GM12878 (cell line): ENCODE results near the gene CRY1. TPM values are rescaled to one million over a fixed set of nuclear protein-coding genes. Genes with fewer than 3 reads are reported as not detected.

ENCODE experiments used
- ATAC-seq: fragments of 200-7000 bp; cut with Tn5 transposase; 3 replicates; pipeline ENCODE4 v1.9.1; 2020; ENCODE audit warnings: mild to moderate bottlenecking, moderate library complexity
- BruUV-seq: library from RNA; stranded (reverse); fragments of 400-500 nt; replicated peaks from 2 replicates; lab custom pipeline; 2021; lab: Mats Ljungman, UMichigan
- CTCF ChIA-PET: fragments of 300-600 bp; sonication (Branson Sonifier 250); formaldehyde crosslinking; extraction: SDS; loops from one replicate; lab custom pipeline; 2021; ENCODE audit warnings: inconsistent platforms; lab: Yijun Ruan, JAX
- POLR2A ChIA-PET: fragments of 350-600 bp; formaldehyde crosslinking; extraction: SDS; loops from one replicate; lab custom pipeline; 2021; ENCODE audit warnings: inconsistent platforms; lab: Charles Lee
- RAD21 ChIA-PET: fragments of 300-600 bp; sonication (Branson Sonifier 250); formaldehyde crosslinking; loops from one replicate; lab custom pipeline; 2023; ENCODE audit warnings: antibody characterized with exemption; ENCODE audit not compliant: unreplicated experiment; lab: Charles Lee
- SMC1A ChIA-PET: fragments of 300-600 bp; sonication (Branson Sonifier 250); formaldehyde crosslinking; loops from one replicate; lab custom pipeline; 2023; ENCODE audit not compliant: unreplicated experiment, uncharacterized antibody; lab: Charles Lee
- DNase-seq: peaks from one replicate; pipeline ENCODE4 v3.0.0-alpha.2; 2011; ENCODE audit warnings: low read depth, low spot score
- FAIRE-seq: peaks from 3 replicates; lab custom pipeline; 2011; peaks lifted over from hg19 to GRCh38; lab: Jason Lieb, UNC
- H2AFZ ChIP-seq: 2 replicates; pipeline ENCODE4 v1.6.0; 2011; ENCODE audit warnings: low read depth, low read length, control low read depth; ENCODE audit not compliant: control insufficient read depth
- H3K27ac ChIP-seq: 2 replicates; pipeline ENCODE4 v1.5.1; 2011; ENCODE audit warnings: control low read depth; ENCODE audit not compliant: control insufficient read depth, insufficient read depth
- H3K27me3 ChIP-seq, 2 experiments: replicated peaks in 1 of 2; 2 replicates each; pipeline versions ENCODE4 v1.6.0 to v1.6.1; 2011; ENCODE audit warnings: low read length in 1 of 2; ENCODE audit not compliant: control insufficient read depth in 2 of 2, insufficient read depth in 2 of 2
- H3K36me3 ChIP-seq, 2 experiments: 2 replicates each; pipeline ENCODE4 v1.5.1; 2011; ENCODE audit warnings: low read length in 1 of 2; ENCODE audit not compliant: control insufficient read depth in 2 of 2, insufficient read depth in 2 of 2
- H3K4me1 ChIP-seq: 2 replicates; pipeline ENCODE4 v1.6.1; 2011; ENCODE audit warnings: mild to moderate bottlenecking, low read length, moderate library complexity, mixed read lengths; ENCODE audit not compliant: control insufficient read depth, insufficient read depth
- H3K4me2 ChIP-seq: 2 replicates; pipeline ENCODE4 v1.6.0; 2011; ENCODE audit warnings: control low read depth; ENCODE audit not compliant: control insufficient read depth, insufficient read depth
- H3K4me3 ChIP-seq: fragments of 200-600 bp; sonication (generic); 2 replicates; pipeline ENCODE4 v1.5.1; 2016
- H3K79me2 ChIP-seq: 2 replicates; pipeline ENCODE4 v1.6.0; 2011; ENCODE audit warnings: low read length; ENCODE audit not compliant: control insufficient read depth, insufficient read depth
- H3K9ac ChIP-seq: 2 replicates; pipeline ENCODE4 v1.8.0; 2011; ENCODE audit warnings: low read length, control low read depth, mixed read lengths; ENCODE audit not compliant: control insufficient read depth, insufficient read depth
- H3K9me3 ChIP-seq: replicated peaks from 3 replicates; pipeline ENCODE4 v1.5.1; 2011; ENCODE audit warnings: mild to moderate bottlenecking, low read length; ENCODE audit not compliant: control insufficient read depth, insufficient read depth
- H4K20me1 ChIP-seq: 2 replicates; pipeline ENCODE4 v1.6.0; 2011; ENCODE audit not compliant: control insufficient read depth, insufficient read depth
- ETV6 ChIP-seq, 2 experiments: fragments of 450-650 bp in 1 of 2; IDR thresholded peaks in 1 of 2; conservative IDR thresholded peaks in 1 of 2; 2 replicates each; pipeline ENCODE4 v1.6.1; 2014; ENCODE audit warnings: antibody characterized with exemption in 1 of 2, borderline replicate concordance in 1 of 2, low read depth in 1 of 2, mild to moderate bottlenecking in 1 of 2, moderate library complexity in 1 of 2
- MXI1 ChIP-seq: fragments of 150-350 bp; IDR thresholded peaks from 2 replicates; pipeline ENCODE4 v1.6.1; 2011; ENCODE audit warnings: low read depth, mild to moderate bottlenecking, inconsistent platforms, low read length, improper control_type of control experiment
- ZNF207 ChIP-seq: fragments of 450-650 bp; IDR thresholded peaks from 2 replicates; pipeline ENCODE4 v1.6.1; 2014; ENCODE audit warnings: antibody characterized with exemption, mild to moderate bottlenecking, borderline replicate concordance
- ZNF24 ChIP-seq: fragments of 450-650 bp; IDR thresholded peaks from 2 replicates; pipeline ENCODE4 v1.6.1; 2017; ENCODE audit warnings: antibody characterized with exemption, mild to moderate bottlenecking
- WGBS: methylation state at CpG from one replicate; pipeline ENCODE4 v1.1.6; 2016; ENCODE audit warnings: low lambda C conversion rate; ENCODE audit not compliant: insufficient replicate concordance, insufficient coverage; ENCODE audit errors: missing lambda C conversion rate; 5-methylcytosine and 5-hydroxymethylcytosine counted together
- in situ Hi-C: fragments of 300-500 bp; cut with MboI; formaldehyde crosslinking; loops from 9 replicates; pipeline ENCODE4 v1.14.3; 2018; ENCODE audit warnings: mixed read lengths
- intact Hi-C: fragments of 100-400 bp; cut with micrococcal nuclease; formaldehyde crosslinking; loops from one replicate; pipeline ENCODE4 v1.14.2; 2022; ENCODE audit not compliant: unreplicated experiment
- polyA plus RNA-seq, 11 experiments: library from polyadenylated mRNA; depleted of rRNA in 4 of 11; unstranded in 6 of 11; stranded (reverse) in 5 of 11; fragments of >200 nt; fragmentation: Nextera tagmentation in 4 of 11; fragmentation: Illumina TruSeq in 1 of 11; extraction: Ambion mirVana in 4 of 11; extraction: Trizol in 1 of 11; gene quantifications; 1 replicate in 1 of 11; 2 replicates in 10 of 11; pipeline versions ENCODE4 v1.2.1 to v1.2.3, GENCODE V29; 2011 to 2016; ENCODE audit warnings: inconsistent platforms in 2 of 11, missing spikeins in 2 of 11, low read depth in 1 of 11
- total RNA-seq, 4 experiments: library from RNA; depleted of rRNA in 3 of 4; stranded (reverse); fragments of >200 nt in 3 of 4; fragmentation: Illumina TruSeq in 1 of 4; extraction: Trizol in 1 of 4; gene quantifications; 2 replicates each; pipeline versions ENCODE4 v1.2.1 to v1.2.3, GENCODE V29; 2013 to 2021
- TF ChIP-seq, protein P1 (sequence below): IDR thresholded peaks from 2 replicates; pipeline ENCODE4 v1.6.1; 2011; ENCODE audit warnings: low read depth, low read length, improper control_type of control experiment, borderline replicate concordance
- TF ChIP-seq, protein P2 (sequence below): fragments of 450-650 bp; IDR thresholded peaks from 2 replicates; pipeline ENCODE4 v1.6.1; 2016; ENCODE audit warnings: mild to moderate bottlenecking
- TF ChIP-seq, protein P3 (sequence below): fragments of 450-650 bp; IDR thresholded peaks from 2 replicates; pipeline ENCODE4 v1.6.1; 2017; ENCODE audit warnings: low read depth, mild to moderate bottlenecking, moderate library complexity
- TF ChIP-seq, protein P4 (sequence below): fragments of 450-650 bp; IDR thresholded peaks from 2 replicates; pipeline ENCODE4 v1.6.1; 2017; ENCODE audit warnings: borderline replicate concordance

Gene CRY1
- total and polyA plus RNA-seq, 10 of the 15 experiments (the other 5 are each of a cell fraction or from before 2014, with no cell fraction given): 1.6 to 10.9 (median 5.4) TPM

DNA sequence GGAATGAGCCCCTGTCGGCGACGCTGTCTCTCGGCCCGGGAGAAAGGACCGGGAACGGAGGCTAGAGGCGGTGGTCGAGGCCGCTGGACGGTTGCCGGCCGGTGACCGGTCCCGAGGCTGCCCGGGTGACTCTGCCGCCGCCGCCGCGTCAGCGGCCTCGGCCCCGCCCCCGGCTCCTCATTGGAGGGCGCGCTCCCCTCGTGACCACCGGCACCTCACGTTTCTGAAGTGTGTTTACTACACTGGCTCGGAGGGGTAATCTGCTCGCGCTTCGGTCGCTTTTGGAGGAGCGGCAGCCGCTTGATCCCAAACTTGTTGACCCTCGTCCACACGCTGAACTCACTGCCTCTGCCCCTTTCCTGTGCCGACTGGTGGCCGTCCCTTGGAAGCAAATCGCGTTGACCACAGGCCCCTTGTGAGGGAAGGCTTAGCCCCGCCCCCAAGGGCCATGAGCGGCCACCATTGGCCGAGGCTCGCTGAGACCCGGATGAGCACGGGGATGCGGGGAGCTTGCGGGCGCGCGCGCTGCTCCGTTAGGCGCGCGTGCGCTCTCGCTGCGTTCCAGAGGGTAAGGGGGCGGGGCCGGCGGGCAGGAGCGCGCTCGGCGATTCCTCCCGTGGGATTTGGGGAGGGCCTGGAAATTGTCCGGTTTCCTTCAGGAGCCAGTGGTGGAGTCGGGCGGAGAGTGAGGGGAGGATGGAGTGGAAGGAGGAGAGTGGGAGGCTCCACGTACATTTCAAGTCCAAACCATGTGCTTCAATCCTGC, at the start of gene CRY1 (continued):
- TF ChIP-seq MXI1: 0 out of 2 replicates have a peak, but pooled peaks have one; percentile 14
- TF ChIP-seq, protein P1, sequence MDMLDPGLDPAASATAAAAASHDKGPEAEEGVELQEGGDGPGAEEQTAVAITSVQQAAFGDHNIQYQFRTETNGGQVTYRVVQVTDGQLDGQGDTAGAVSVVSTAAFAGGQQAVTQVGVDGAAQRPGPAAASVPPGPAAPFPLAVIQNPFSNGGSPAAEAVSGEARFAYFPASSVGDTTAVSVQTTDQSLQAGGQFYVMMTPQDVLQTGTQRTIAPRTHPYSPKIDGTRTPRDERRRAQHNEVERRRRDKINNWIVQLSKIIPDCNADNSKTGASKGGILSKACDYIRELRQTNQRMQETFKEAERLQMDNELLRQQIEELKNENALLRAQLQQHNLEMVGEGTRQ: peak; percentile 54

DNA sequence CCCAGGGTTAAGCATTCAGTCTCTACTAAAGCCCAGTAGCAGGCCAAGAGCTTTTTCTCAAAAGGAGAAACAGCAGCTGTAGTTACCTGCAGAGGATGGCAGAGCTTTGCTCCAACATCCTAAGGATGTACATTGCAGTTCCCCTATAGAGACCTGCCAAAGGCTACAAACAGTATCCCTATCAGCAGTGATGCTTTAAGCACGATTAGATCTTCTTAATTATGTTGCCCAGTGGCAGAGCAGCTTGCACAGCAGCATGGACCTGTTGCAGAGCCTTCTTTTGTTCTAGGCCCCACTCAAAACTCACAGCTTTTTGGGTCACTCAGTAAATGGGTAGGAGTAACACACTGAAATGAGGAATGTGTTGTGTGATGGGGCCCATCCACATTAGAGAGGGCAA, 46.4 kb upstream of the CRY1 start:
- 0% methylated on average over 1 of the region's 1 CpG for WGBS
- ChIA-PET POLR2A (no interaction called here), CTCF (interaction anchor here (0.9 kb wide), 1 partner anchor 261 kb away, joined by 3 read pairs; no protein-coding TSS in a partner anchor)

More for the DNA sequence above, 46.4 kb upstream of the CRY1 start:
- no peak for FAIRE-seq
- BruUV-seq: no TSS peak
- DNase-seq: no peak
- Histone ChIP-seq H3K27me3 (no peaks in the 10 kb centered on the region; a peak in 1 of 4 replicates), H3K4me3 (no peak overlapping the region), H3K4me1 (no peaks in the 10 kb centered on the region), H3K36me3 (no peaks in the 10 kb centered on the region), H3K4me2 (no peak overlapping the region), H3K9me3 (no peaks in the 10 kb centered on the region), H3K27ac (no peak overlapping the region), H2AFZ (no peak overlapping the region), H4K20me1 (no peaks in the 10 kb centered on the region), H3K9ac (no peak overlapping the region), H3K79me2 (no peaks in the 10 kb centered on the region)
- RAD21 ChIA-PET: no interaction called here
- intact Hi-C loops: no loop called here
- no peak for ATAC-seq
- SMC1A ChIA-PET: no interaction called here
- in situ Hi-C loops: loop anchor here (5.0 to 25.0 kb wide), 2 partner anchors 263 to 1273 kb away; no protein-coding TSS in a partner anchor
- TF ChIP-seq ZNF207 (no peak), ETV6 (conservative IDR thresholded peaks at IDR 0.05 in 1 of 2, IDR thresholded peaks at IDR 0.05 in 1 of 2; ENCODE audit: borderline replicate concordance in 1 of 2, low read depth in 1 of 2) (no peak), ZNF24 (no peak)
- TF ChIP-seq, protein P2, sequence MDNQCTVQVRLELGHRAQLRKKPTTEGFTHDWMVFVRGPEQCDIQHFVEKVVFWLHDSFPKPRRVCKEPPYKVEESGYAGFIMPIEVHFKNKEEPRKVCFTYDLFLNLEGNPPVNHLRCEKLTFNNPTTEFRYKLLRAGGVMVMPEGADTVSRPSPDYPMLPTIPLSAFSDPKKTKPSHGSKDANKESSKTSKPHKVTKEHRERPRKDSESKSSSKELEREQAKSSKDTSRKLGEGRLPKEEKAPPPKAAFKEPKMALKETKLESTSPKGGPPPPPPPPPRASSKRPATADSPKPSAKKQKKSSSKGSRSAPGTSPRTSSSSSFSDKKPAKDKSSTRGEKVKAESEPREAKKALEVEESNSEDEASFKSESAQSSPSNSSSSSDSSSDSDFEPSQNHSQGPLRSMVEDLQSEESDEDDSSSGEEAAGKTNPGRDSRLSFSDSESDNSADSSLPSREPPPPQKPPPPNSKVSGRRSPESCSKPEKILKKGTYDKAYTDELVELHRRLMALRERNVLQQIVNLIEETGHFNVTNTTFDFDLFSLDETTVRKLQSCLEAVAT: no peak
- TF ChIP-seq, protein P3, sequence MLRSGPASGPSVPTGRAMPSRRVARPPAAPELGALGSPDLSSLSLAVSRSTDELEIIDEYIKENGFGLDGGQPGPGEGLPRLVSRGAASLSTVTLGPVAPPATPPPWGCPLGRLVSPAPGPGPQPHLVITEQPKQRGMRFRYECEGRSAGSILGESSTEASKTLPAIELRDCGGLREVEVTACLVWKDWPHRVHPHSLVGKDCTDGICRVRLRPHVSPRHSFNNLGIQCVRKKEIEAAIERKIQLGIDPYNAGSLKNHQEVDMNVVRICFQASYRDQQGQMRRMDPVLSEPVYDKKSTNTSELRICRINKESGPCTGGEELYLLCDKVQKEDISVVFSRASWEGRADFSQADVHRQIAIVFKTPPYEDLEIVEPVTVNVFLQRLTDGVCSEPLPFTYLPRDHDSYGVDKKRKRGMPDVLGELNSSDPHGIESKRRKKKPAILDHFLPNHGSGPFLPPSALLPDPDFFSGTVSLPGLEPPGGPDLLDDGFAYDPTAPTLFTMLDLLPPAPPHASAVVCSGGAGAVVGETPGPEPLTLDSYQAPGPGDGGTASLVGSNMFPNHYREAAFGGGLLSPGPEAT: no peak
- TF ChIP-seq, protein P4, sequence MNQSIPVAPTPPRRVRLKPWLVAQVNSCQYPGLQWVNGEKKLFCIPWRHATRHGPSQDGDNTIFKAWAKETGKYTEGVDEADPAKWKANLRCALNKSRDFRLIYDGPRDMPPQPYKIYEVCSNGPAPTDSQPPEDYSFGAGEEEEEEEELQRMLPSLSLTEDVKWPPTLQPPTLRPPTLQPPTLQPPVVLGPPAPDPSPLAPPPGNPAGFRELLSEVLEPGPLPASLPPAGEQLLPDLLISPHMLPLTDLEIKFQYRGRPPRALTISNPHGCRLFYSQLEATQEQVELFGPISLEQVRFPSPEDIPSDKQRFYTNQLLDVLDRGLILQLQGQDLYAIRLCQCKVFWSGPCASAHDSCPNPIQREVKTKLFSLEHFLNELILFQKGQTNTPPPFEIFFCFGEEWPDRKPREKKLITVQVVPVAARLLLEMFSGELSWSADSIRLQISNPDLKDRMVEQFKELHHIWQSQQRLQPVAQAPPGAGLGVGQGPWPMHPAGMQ: no peak
